GM12892 (cell line): ENCODE measurements around the gene PPP4R2.

ENCODE experiments used
- POLR2A ChIP-seq: IDR thresholded peaks from 2 replicates; pipeline ENCODE4 v1.6.1; 2011; ENCODE audit warnings: low read depth, low read length, control low read depth
- POLR2AphosphoS5 ChIP-seq: IDR thresholded peaks from 2 replicates; pipeline ENCODE4 v1.6.1; 2011; ENCODE audit warnings: low read depth, low read length, control low read depth
- TAF1 ChIP-seq: IDR thresholded peaks from 2 replicates; pipeline ENCODE4 v1.6.1; 2011; ENCODE audit warnings: low read depth, mild to moderate bottlenecking, control low read depth, low read length, borderline replicate concordance

DNA sequence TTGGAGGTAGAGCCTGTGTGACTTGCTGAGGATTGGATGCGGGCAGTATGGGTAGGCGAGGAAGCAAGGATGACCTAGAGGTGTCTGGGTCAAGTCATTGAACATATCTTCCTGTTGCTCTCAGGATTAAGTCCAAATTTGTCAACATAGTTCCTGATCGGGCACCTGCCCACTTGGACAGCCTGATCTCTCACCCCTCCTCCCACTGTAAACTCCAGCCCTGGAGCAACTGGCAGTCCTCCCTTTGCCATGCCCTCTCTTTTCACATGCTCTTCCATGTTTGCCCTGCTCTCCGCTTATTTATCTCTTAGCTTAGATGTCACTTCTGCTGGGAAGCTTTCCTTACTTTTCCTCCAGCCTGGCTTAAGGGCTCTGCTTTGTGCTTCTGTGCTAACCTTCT is 47.6 kb upstream of the PPP4R2 start:
- TF ChIP-seq POLR2AphosphoS5, result no peak
- no peak for TF ChIP-seq POLR2A
- TF ChIP-seq TAF1, result no peak
